Thyroid gland (tissue), 4 donors: Measurements from ENCODE around the gene PLD6. TPM values are rescaled to one million over a fixed set of nuclear protein-coding genes. Genes with fewer than 3 reads are reported as not detected.

Experiments
- DNase-seq, 2 donors: peaks; one replicate each; pipeline ENCODE4 v3.0.0-alpha.2; 2019
- H3K27ac ChIP-seq, 3 donors: fragments of 200-600 bp; sonication (generic); 1 replicate in 2 of 3; 2 replicates in 1 of 3; pipeline ENCODE4 v1.5.1; 2016 to 2019; ENCODE audit warnings: mild to moderate bottlenecking in 1 of 3, moderate library complexity in 1 of 3
- H3K27me3 ChIP-seq: fragments of 200-600 bp; sonication (generic); one replicate; pipeline ENCODE4 v1.5.1; 2019
- H3K36me3 ChIP-seq, 2 donors: fragments of 200-600 bp; sonication (generic); one replicate each; pipeline ENCODE4 v1.5.1; 2016 to 2019
- H3K4me1 ChIP-seq, 2 donors: fragments of 200-600 bp; sonication (generic); one replicate each; pipeline ENCODE4 v1.5.1; 2017 to 2019
- H3K4me3 ChIP-seq, 3 donors: fragments of 200-600 bp; sonication (generic); replicated peaks in 1 of 3; 1 replicate in 2 of 3; 2 replicates in 1 of 3; pipeline ENCODE4 v1.5.1; 2016; ENCODE audit warnings: mild to moderate bottlenecking in 1 of 3
- H3K9me3 ChIP-seq: fragments of 200-600 bp; sonication (generic); one replicate; pipeline ENCODE4 v1.5.1; 2017
- POLR2A ChIP-seq, 2 donors: fragments of 450-650 bp; IDR thresholded peaks; one replicate each; pipeline ENCODE4 v1.6.1; 2017; ENCODE audit warnings: antibody characterized with exemption in 2 of 2, mild to moderate bottlenecking in 2 of 2, moderate library complexity in 1 of 2
- WGBS, 2 donors: methylation state at CpG; one replicate each; pipeline ENCODE4 v1.1.5; 2017; 5-methylcytosine and 5-hydroxymethylcytosine counted together
- intact Hi-C: fragments of 100-400 bp; cut with DNase I; formaldehyde crosslinking; loops from one replicate; pipeline ENCODE4 v1.15.1; 2023
- total RNA-seq, 4 donors: library from RNA; depleted of rRNA; stranded (reverse); fragments of >200 nt; gene quantifications; one replicate each; pipeline ENCODE4 v1.2.3, GENCODE V29; 2016
- TF ChIP-seq, protein P1 (sequence below), 6 experiments: fragments of 200-600 bp in 3 of 6; fragments of 450-650 bp in 3 of 6; sonication (generic) in 3 of 6; IDR thresholded peaks; one replicate each; pipeline ENCODE4 v1.5.1; 2016 to 2019; ENCODE audit warnings: antibody characterized with exemption in 6 of 6, mild to moderate bottlenecking in 2 of 6, inconsistent platforms in 1 of 6, moderate library complexity in 1 of 6

PLD6 gene
- total RNA-seq, 4 donors from 2014 or later: 1.3 to 3.2 (median 2.5) TPM

DNA sequence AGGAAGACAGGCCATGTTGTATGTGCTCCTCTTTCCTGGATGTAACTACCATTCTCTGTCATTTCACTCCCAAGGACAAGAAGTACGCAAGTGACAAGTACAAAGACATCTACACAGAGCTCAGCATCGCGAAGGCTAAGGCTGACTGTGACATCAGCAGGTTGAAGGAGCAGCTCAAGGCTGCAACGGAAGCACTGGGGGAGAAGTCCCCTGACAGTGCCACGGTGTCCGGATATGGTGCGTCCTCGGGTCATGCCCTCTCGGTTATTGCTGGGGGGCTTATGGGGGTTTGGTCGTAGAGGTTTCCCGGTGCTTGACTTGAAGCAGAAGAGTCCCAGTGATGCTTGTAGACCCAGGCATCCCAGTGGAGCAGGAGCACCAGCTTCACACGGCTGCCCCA, 29.0 kb downstream of the PLD6 start:
- Histone ChIP-seq H3K9me3 (no peaks in the 10 kb centered on the region), H3K27me3 (no peaks in the 10 kb centered on the region), H3K4me3 (no peak overlapping the region), H3K27ac (no peak overlapping the region), H3K4me1 (peaks cover 7 to 11% of the 10 kb centered on the region in 2 donors), H3K36me3 (peaks cover 74 to 89% of the 10 kb centered on the region in 2 donors)
- no peak for DNase-seq
- no peak for TF ChIP-seq POLR2A (IDR thresholded peaks at IDR 0.05)
- TF ChIP-seq, protein P1, sequence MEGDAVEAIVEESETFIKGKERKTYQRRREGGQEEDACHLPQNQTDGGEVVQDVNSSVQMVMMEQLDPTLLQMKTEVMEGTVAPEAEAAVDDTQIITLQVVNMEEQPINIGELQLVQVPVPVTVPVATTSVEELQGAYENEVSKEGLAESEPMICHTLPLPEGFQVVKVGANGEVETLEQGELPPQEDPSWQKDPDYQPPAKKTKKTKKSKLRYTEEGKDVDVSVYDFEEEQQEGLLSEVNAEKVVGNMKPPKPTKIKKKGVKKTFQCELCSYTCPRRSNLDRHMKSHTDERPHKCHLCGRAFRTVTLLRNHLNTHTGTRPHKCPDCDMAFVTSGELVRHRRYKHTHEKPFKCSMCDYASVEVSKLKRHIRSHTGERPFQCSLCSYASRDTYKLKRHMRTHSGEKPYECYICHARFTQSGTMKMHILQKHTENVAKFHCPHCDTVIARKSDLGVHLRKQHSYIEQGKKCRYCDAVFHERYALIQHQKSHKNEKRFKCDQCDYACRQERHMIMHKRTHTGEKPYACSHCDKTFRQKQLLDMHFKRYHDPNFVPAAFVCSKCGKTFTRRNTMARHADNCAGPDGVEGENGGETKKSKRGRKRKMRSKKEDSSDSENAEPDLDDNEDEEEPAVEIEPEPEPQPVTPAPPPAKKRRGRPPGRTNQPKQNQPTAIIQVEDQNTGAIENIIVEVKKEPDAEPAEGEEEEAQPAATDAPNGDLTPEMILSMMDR (IDR thresholded peaks at IDR 0.05): no peak
- 94 to 97% methylated on average over 8 to 12 of the region's 12 CpGs for WGBS, 2 donors
- intact Hi-C loops: no loop called here

DNA sequence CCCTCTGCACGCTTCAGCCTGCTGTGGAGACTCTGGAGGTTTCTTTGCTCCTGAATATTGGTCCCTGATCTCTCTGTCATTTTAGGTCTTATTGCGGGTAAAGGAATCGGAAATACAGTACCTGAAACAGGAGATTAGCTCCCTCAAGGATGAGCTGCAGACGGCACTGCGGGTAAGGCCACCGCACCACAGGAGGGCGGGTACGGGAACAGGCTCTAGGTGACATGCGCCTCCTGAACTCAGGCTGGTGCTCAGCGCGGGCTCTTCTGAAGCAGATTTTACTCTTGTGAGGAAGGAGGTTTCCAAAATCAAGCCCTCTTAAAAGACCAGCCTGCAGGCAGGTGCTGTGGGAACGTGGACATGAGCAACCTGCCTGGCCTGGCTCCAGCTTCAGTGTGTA, 29.8 kb downstream of the PLD6 start:
- no peak for TF ChIP-seq POLR2A (IDR thresholded peaks at IDR 0.05)
- TF ChIP-seq, protein P1 (IDR thresholded peaks at IDR 0.05): no peak
- DNase-seq: no peak
- Histone ChIP-seq H3K36me3 (peaks cover 81 to 94% of the 10 kb centered on the region in 2 donors), H3K9me3 (no peaks in the 10 kb centered on the region), H3K4me3 (no peak overlapping the region), H3K27ac (no peak overlapping the region), H3K27me3 (no peaks in the 10 kb centered on the region), H3K4me1 (peaks cover under 1 to 12% of the 10 kb centered on the region in 2 donors)
- intact Hi-C loops: no loop called here
- WGBS, 2 donors: 94 to 95% methylated on average over 12 of the region's 12 CpGs

DNA sequence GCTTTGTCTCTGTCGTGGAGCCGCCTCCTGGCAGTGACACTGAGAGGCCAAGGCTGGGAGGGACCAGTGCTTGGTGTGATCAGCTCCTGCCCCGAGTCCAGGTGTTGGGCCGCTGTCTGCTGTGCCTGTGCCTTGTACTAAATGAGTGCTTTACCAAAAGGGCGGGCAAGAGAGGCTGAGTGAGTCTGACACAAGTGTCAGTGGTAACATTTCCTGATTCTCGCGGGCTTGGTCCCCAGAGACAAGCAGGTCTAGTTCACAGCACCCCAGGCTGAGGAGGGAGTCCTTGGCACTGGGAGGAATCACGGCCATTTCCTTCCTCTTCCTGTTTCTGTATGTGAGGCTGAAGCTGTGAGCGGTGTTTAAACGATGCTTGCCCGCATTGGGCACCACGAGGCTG, 30.2 kb downstream of the PLD6 start:
- TF ChIP-seq POLR2A (IDR thresholded peaks at IDR 0.05): no peak
- TF ChIP-seq, protein P1 (IDR thresholded peaks at IDR 0.05): no peak
- H3K9me3 ChIP-seq: no peaks in the 10 kb centered on the region
- H3K27me3 ChIP-seq: no peaks in the 10 kb centered on the region
- no peak overlapping the region for H3K4me3 ChIP-seq
- intact Hi-C loops: no loop called here
- no peak overlapping the region for H3K27ac ChIP-seq
- WGBS, 2 donors: 76 to 84% methylated on average over 12 of the region's 12 CpGs
- no peak for DNase-seq
- H3K36me3 ChIP-seq: peaks cover 79 to 89% of the 10 kb centered on the region in 2 donors
- peaks cover 5 to 17% of the 10 kb centered on the region in 2 donors for H3K4me1 ChIP-seq

DNA sequence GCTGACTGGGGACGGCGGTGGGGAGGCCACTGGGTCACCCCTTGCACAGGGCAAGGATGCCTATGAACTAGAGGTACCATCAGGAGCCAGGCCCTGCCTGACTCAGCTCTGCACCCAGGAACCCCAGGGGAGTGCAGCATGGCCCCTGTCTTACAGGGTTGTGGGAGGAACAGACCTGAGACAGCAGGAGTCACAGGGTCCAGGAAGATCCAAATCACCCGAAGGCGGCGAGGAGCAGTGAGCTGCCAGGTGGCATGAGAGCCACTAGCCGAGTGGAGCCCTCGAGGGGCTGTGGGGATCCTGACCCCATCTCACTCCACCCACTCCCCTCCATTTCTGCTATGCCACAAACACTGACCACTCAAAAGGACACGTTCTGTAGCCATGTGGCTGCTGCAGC, 30.8 kb downstream of the PLD6 start:
- Histone ChIP-seq H3K27ac (no peak overlapping the region), H3K4me1 (peaks cover 11 to 19% of the 10 kb centered on the region in 2 donors)
- intact Hi-C loops: no loop called here

DNA sequence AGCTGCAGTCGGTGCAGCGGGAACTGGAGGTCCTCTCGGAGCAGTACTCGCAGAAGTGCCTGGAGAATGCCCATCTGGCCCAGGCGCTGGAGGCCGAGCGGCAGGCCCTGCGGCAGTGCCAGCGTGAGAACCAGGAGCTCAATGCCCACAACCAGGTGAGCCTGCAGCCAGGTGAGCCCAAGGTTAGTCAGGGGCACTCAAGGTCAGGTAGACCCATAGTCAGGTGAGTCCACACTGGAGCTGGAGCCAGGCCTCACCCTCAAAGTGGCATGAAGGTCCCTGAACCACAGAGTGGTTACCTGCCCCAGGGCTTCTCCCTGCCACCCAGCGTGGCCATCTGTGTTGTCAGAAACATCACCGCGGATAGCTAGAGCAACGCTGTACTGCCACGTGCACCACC, 32.2 kb downstream of the PLD6 start:
- TF ChIP-seq, protein P1 (IDR thresholded peaks at IDR 0.05): no peak
- TF ChIP-seq POLR2A (IDR thresholded peaks at IDR 0.05): no peak
- Histone ChIP-seq H3K4me3 (no peak overlapping the region), H3K36me3 (peaks cover 64 to 69% of the 10 kb centered on the region in 2 donors), H3K9me3 (no peaks in the 10 kb centered on the region), H3K27me3 (no peaks in the 10 kb centered on the region), H3K27ac (no peak overlapping the region), H3K4me1 (peaks cover 14 to 22% of the 10 kb centered on the region in 2 donors)
- DNase-seq: no peak
- WGBS, 2 donors: 95 to 99% methylated on average over 13 to 14 of the region's 14 CpGs
- intact Hi-C loops: no loop called here

More for the DNA sequence above, 30.8 kb downstream of the PLD6 start:
- Histone ChIP-seq H3K9me3 (no peaks in the 10 kb centered on the region), H3K27me3 (no peaks in the 10 kb centered on the region), H3K36me3 (peaks cover 73 to 84% of the 10 kb centered on the region in 2 donors), H3K4me3 (no peak overlapping the region)
- TF ChIP-seq, protein P1 (IDR thresholded peaks at IDR 0.05): no peak
- TF ChIP-seq POLR2A (IDR thresholded peaks at IDR 0.05): no peak
- DNase-seq: no peak
- WGBS, 2 donors: 94 to 97% methylated on average over 6 to 8 of the region's 8 CpGs
